GM15510 (cell line): ENCODE results near the gene PGP.

Experiments used
- POLR2A ChIP-seq: IDR thresholded peaks from 3 replicates; pipeline ENCODE4 v1.6.1; 2011; ENCODE audit warnings: borderline replicate concordance; ENCODE audit not compliant: insufficient read length; ENCODE audit errors: extremely low read depth

Gene PGP, protein sequence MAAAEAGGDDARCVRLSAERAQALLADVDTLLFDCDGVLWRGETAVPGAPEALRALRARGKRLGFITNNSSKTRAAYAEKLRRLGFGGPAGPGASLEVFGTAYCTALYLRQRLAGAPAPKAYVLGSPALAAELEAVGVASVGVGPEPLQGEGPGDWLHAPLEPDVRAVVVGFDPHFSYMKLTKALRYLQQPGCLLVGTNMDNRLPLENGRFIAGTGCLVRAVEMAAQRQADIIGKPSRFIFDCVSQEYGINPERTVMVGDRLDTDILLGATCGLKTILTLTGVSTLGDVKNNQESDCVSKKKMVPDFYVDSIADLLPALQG

DNA sequence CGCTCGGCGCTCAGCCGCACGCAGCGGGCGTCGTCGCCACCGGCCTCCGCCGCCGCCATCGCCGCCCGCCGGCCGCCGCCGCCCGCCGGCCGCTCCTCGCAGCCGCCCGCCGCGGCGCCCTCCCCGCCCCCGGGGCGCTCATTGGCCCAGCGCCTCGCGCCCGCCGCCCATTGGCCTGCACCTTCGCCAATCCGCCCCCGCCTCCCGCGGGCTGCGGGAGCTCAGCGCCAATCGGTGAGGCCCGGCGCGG lies at the start of gene PGP:
Gene PGP (minus strand): TSS at position 122 of the 250 bp plus-strand sequence. CDS start 63 bp downstream, at position 59.
- TF ChIP-seq POLR2A = no peak

DNA sequence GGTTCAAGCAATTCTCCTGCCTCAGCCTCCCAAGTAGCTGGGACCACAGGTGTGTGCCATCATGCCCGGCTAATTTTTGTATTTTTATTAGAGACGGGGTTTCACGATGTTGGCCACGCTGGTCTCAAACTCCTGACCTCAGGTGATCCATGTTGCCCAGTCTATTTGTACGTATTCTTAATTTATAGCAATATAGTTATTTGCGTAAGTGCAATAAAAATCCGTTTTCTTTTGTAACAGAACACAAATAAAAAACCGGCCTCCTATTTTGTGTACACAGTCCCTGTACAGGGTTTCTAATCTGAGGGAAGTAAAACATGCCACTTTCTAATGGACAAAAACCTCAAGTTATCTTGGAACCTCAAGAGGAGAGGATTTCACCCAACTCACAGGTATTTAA lies 45.6 kb upstream of the PGP start:
- no peak for TF ChIP-seq POLR2A

DNA sequence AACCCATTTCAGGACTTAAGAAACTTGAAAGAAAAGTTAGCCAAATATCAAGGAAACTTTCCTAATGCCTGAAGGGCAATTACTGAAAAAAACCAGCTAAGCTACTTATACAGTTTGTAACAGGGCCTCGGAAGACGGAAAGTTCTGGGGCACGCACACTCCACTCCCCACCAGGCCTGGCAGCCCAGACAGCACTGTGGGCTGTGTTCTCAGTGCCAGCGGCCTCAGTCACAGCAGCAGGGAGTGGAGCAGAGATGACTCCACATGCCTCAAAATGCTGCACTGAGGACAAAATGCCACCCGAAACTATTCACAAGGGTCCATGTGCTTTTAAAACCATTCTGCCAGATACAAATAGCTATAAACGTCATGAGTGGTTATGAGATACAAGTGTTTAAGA lies 43.1 kb upstream of the PGP start:
- TF ChIP-seq POLR2A = no peak

DNA sequence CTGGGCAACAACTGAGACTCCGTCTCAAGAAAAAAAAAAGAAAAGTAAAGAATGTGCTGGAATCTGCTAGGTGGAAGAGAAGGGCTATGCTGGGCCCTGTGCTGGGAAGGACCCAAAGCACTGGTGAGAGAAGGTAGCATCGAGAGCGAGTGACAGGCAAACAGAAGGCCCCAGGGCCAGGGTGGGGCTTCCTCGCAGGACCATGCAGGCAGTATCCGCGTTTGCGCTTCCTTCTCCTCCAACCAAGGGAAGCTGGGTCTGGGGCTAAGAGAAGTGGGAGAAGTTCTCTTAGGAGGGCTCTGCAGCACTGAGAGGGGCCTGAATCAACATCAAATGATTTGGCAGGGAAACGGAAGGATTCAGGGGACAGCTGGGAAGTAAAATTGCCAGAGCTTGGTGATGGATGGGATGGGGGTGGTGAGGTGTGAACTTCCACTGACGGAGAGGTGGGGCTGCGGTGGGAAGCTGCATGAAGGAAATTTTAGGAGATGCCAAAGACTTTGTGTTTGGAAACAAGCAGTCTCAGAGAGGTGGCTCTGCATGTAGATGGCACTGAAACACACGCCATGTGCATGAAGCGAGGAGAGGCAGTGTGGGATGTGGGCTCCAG lies 42.0 kb upstream of the PGP start:
- TF ChIP-seq POLR2A = no peak

DNA sequence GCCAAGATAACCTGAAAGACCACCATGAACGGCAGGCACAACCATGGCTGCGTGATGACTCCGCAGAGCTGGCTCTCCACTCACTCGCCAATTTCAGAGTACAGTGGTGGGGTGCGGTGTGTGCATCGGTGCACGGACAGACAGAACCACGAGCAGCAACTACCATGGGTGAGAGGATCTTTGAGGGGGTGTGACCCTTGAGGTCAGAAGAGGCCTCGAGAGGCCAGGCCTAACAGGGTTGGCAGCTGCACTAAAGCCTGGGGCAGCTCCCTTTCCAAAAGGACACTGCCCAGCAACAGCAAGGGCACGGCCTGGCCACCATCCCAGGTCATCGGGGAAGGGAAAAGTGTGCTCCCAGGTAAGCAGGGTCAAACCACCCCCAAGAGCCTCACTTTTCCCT lies 38.7 kb upstream of the PGP start:
- no peak for TF ChIP-seq POLR2A

DNA sequence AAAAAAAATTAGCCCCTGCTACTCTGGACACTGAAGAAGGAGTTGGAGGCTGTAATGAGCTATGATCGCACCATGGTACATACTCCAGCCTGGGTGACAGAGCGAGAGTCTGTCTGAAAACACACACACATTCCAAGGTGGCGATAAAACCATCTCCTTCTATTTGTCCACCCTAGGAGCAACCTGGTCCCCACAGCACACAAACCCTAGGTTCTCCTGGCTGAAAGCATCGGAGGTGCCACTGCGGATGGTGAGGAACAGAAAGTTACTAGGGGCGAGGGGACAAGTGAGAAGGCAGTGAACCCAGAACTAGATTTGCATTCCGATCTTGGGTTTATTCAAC lies 38.1 kb upstream of the PGP start:
- no peak for TF ChIP-seq POLR2A

DNA sequence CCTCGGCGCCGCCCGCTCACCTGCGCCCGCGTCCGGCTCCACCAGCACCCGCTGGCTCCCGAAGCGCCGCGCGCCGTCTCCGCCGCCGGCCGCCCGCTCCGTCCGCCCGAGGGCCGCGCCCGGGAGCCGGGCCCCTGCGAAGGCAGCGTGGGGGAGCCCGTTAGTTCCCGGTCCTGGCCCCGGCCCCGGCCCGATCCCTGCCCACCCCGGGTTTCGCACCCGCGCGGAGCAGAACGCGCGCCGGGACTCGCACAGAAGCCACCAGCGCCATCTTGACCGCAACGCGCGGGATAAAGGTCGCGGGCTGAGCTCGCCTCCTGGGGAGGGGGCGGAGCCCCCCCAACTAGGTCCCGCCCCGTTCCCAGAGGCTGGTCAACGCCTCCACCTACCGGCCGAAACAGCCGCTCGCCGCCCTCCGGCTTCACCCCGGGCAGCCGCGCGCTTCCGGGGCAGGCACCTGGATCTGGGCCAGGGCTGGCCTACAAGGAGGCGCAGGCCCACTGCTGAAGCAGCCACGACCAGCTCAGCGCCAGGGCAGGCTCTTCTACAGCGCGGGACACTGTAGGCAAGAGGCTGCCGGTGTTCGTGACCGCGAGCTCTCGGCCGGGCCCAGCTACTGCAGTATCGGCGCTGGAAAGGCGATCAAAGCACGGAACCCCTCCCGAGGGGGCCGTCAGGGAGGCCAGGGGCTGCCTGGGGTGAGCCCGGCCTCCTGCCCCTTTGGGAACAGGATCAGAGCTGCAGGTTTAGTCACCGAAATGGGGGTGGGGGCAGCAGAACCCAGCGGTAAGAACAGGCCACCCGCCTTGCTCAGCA lies 36.9 kb upstream of the PGP start, which contains the start of gene ECI1:
Gene ECI1 (minus strand): TSS at position 292 of the 816 bp plus-strand sequence. CDS start 21 bp downstream, at position 271.
- TF ChIP-seq POLR2A = peak; percentile 92

DNA sequence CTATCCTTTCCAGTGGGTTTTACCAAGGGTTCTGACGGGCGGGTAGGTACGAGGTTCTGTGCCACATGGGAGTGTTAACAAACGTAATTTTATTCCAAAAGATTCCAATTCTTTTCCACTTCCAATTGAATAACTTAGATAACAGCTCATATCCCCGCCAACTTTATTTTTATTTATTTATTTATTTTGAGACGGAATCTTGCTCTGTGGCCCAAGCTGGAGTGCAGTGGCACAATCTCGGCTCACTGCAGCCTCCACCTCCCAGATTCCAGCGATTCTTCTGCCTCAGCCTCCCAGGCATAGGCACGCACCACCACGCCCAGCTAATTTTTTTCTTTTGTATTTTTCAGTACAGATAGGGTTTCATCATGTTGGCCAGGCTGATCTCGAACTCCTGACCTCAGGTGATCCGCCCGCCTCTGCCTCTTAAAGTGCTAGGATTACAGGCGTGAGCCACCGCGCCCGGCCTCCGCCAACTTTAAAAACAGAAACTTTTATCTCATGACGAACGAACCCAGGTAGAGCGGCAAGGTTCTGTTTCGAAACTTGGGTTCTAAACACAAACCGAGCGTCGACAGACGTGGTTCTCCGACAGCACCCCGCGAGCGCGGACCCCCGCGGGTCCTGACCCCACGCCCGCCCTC lies 36.1 kb upstream of the PGP start:
- no peak for TF ChIP-seq POLR2A

DNA sequence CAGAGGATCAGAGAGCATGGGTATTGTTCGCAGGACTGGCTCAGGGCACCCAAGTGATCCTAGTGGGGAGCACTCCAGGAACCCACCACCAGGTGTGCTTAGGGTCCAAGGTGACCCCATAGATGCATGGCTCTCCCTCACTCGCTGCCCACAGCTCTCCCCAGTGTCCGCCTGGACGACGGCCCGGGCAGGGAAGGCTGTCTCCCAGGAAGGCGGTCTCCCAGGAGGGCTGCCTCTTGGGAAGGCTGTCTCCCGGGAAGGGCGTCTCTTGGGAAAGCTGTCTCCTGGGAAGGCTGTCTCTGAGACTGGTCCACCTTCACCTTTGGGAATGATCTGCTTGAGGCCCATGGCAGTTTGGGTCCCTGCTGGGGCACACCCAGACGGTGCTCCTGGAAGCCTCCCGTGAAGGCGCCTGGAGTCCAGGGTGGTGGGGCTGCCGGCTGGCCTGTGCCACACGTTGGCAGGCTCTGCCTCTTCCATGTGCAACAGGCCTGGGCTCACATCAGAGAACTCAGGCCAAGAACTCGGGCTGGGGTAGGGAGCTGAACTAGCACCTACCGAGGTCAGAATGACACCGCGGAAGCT lies 31.8 kb upstream of the PGP start:
- no peak for TF ChIP-seq POLR2A

DNA sequence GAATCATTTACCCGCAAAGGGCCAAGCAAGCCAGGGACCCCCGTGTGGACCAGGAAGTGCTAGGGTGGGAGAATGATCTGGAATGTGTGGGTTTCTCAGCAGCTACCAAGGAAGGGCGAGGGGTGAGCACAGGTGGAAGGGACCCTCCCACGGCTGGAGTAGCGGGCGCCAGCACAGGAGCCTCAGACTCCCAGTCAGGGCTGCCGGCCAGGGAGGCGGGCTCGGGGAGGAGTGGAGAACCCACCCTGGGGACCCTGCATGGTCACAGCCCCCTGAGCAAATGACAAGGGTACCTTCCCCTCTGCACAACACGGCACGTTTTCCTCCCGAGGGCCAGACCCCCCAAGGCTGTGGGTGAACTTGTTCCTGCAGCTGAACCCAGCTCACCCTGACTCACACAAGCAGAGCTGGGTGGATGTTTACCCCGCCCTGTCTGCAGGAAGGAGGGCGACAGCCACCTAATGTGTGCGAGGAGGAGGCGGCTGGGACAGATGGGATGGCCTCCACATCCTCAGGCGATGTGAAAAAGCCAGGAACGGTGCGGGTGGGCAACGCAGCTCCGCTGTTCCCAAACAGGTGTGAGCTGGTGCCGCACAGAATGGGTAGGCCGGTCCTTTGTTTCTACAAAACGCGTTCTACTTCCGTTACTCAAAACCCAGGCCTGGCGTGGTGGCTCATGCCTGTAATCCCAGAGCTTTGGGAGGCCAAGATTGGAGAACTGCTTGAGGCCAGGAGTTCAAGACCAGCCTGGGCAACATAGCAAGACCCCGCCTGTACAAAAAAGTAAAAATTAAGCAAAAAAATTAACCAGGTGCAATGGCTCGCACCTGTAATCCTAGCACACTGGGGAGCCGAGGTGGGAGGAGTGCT lies 30.5 kb upstream of the PGP start:
- no peak for TF ChIP-seq POLR2A

DNA sequence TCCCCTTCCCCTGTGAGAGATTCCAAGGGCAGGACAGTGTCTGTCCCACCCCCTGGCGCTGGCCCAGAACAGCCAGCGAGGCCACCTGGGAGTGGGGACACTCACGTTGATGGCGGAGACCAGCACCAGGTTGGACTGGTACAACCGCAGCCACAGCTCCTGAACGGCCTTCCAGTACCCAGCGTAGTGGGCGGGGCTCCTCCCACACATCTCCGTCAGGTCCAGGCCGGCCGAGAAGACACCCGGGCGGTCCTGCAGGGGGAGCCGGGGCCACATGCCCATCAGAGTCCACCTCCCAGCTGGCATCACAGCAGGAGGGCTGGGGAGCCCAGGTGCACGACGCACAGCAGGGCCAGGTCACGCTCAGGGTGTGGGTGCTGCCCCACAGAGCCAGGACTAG lies 29.7 kb upstream of the PGP start:
- TF ChIP-seq POLR2A = no peak

DNA sequence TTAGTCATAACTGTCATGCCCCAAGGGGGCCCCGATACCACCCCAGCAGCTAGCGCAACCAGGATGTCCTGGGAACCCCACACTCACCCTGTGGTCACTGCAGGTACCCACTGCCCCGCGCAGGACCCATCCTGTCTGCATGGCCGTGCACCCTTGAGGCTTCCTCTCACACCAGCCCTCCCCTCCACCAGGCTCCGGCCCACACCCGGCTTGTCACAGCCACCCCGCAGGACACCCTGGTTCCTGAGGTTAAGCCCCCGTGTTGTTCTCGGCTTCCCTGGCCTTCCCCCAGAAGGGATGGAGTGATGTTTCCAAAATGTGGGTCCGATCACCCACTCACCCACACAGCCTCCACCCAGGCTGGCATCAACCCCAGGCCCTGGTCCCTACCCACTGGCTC lies 29.1 kb upstream of the PGP start:
- no peak for TF ChIP-seq POLR2A

DNA sequence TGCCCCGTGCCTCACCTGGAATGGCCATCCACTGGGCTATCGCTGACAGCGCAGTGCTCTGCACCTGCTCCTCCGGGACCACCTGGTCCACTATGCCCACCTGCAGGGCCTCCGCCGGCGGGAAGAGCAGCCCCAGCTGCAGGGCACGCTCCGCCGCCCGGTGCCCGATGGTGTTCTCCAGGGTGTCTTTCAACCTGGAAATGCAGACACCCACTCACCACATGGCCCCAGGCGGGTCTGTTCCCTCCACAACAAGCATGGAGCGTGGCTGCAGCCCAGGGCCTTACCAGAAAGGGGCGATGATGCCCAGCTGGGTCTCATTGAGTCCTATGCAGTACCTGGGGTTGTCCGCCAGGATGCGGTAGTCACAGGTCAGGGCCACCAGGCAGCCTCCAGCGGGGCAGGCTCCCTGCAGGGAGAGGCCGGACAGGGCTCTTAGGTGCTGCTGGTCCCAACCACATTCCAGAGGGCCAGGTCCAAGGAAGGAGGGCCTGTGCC lies 28.4 kb upstream of the PGP start:
- TF ChIP-seq POLR2A = no peak

DNA sequence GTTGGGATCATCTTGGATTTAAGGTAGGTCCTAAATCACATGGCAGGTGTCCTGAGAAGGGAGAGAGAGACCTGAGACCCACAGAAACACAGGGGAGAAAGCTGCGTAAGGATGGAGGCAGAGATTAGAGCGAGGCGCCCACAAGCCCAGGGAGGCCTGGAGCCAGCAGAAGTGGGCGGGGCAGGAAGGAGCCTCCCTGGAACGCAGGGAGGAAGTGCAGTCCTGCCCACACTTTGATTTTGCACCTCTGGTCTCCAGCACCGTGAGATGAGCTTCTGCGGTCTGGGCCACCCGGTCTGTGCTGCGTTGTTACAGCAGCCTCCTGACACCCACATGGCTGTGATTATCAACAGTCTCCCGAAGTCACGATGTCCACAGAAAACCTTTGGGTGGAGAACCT lies 28.0 kb upstream of the PGP start:
- TF ChIP-seq POLR2A = no peak
